Forelimb muscle (tissue), 1 donor: ENCODE measurements around the gene PAX5. TPM values are rescaled to one million over a fixed set of nuclear protein-coding genes. Genes with fewer than 3 reads are reported as not detected.

Experiments
- DNase-seq: peaks from one replicate; pipeline ENCODE4 v3.0.0-alpha.2; 2013; ENCODE audit warnings: low read depth
- polyA plus RNA-seq: library from polyadenylated mRNA; unstranded; fragments of 120-200 nt; gene quantifications from one replicate; pipeline ENCODE4 v1.2.1, GENCODE V29; 2013; ENCODE audit not compliant: insufficient read length

Gene PAX5
- polyA plus RNA-seq, 1 donor, result 0.25 TPM

GRCh38 chr9:36961561-36962325, 72.3 kb downstream of the PAX5 start:
- peak; percentile 2 for DNase-seq

- DNase-seq, result no peak
Observed at GRCh38 chr9:36961051-36961450, 73.0 kb downstream of the PAX5 start.

GRCh38 chr9:36960575-36960955, 73.5 kb downstream of the PAX5 start:
- no peak for DNase-seq

GRCh38 chr9:36959681-36960574, 74.1 kb downstream of the PAX5 start:
- DNase-seq, result no peak

GRCh38 chr9:36956908-36957307, 77.2 kb downstream of the PAX5 start:
- no peak for DNase-seq

GRCh38 chr9:36950389-36950788, 83.7 kb downstream of the PAX5 start:
- no peak for DNase-seq

- DNase-seq, result no peak
Observed at GRCh38 chr9:36949466-36949865, 84.6 kb downstream of the PAX5 start.

- DNase-seq, result no peak
Observed at GRCh38 chr9:36948051-36948450, 86.0 kb downstream of the PAX5 start.

- DNase-seq, result no peak
Observed at GRCh38 chr9:36946653-36947052, 87.4 kb downstream of the PAX5 start.

GRCh38 chr9:36945999-36946398, 88.1 kb downstream of the PAX5 start:
- no peak for DNase-seq

- no peak for DNase-seq
Observed at GRCh38 chr9:36942891-36943290, 91.2 kb downstream of the PAX5 start.

- DNase-seq, result no peak
Observed at GRCh38 chr9:36941441-36941840, 92.6 kb downstream of the PAX5 start.

- no peak for DNase-seq
Observed at GRCh38 chr9:36940881-36941280, 93.2 kb downstream of the PAX5 start.

GRCh38 chr9:36940500-36940853, 93.6 kb downstream of the PAX5 start:
- DNase-seq, result no peak

- DNase-seq, result no peak
Observed at GRCh38 chr9:36939655-36940499, 94.2 kb downstream of the PAX5 start.

- DNase-seq, result no peak
Observed at GRCh38 chr9:36939214-36939613, 94.9 kb downstream of the PAX5 start.

- DNase-seq, result no peak
Observed at GRCh38 chr9:36938617-36939016, 95.5 kb downstream of the PAX5 start.

GRCh38 chr9:36937951-36938350, 96.1 kb downstream of the PAX5 start:
- DNase-seq, result no peak

GRCh38 chr9:36937346-36937745, 96.7 kb downstream of the PAX5 start:
- no peak for DNase-seq

- no peak for DNase-seq
Observed at GRCh38 chr9:36936498-36936831, 97.6 kb downstream of the PAX5 start.

GRCh38 chr9:36935768-36936497, 98.1 kb downstream of the PAX5 start:
- DNase-seq, result no peak

- DNase-seq, result no peak
Observed at GRCh38 chr9:36935332-36935731, 98.7 kb downstream of the PAX5 start.
